Ovary (tissue), 9 donors: ENCODE results near the gene PNMA8A. TPM values are rescaled to one million over a fixed set of nuclear protein-coding genes. Genes with fewer than 3 reads are reported as not detected.

ENCODE experiments used
- DNase-seq, 5 donors: peaks; one replicate each; pipeline ENCODE4 v3.0.0-alpha.2; 2019 to 2020
- H3K27ac ChIP-seq, 2 donors: fragments of 200-600 bp; one replicate each; pipeline versions ENCODE4 v1.5.1 to v1.8.0; 2019 to 2022
- H3K27me3 ChIP-seq: fragments of 200-600 bp; one replicate; pipeline ENCODE4 v1.8.0; 2022
- H3K36me3 ChIP-seq: fragments of 200-600 bp; sonication (generic); one replicate; pipeline ENCODE4 v1.5.1; 2019
- H3K4me1 ChIP-seq: one replicate; pipeline ENCODE4 v1.8.1; 2013; ENCODE audit warnings: mild to moderate bottlenecking, moderate library complexity; ENCODE audit not compliant: insufficient read depth
- H3K4me3 ChIP-seq: fragments of 200-600 bp; sonication (generic); one replicate; pipeline ENCODE4 v1.5.1; 2017
- H3K9me3 ChIP-seq, 2 donors: fragments of 200-600 bp in 1 of 2; sonication (generic) in 1 of 2; one replicate each; pipeline versions ENCODE4 v1.5.1 to v1.8.1; 2013 to 2019; ENCODE audit warnings: mild to moderate bottlenecking in 1 of 2, moderate library complexity in 1 of 2
- CTCF ChIP-seq, 3 donors: fragments of 450-650 bp in 2 of 3; fragments of 200-600 bp in 1 of 3; IDR thresholded peaks; one replicate each; pipeline versions ENCODE4 v1.5.1 to v1.8.0; 2016 to 2022; ENCODE audit warnings: antibody characterized with exemption in 3 of 3, mild to moderate bottlenecking in 1 of 3
- EP300 ChIP-seq: sonication (generic); formaldehyde crosslinking; IDR thresholded peaks from one replicate; pipeline ENCODE4 v1.6.1; 2017; ENCODE audit warnings: antibody characterized with exemption
- POLR2A ChIP-seq: fragments of 450-650 bp; IDR thresholded peaks from one replicate; pipeline ENCODE4 v1.6.1; 2017; ENCODE audit warnings: antibody characterized with exemption, mild to moderate bottlenecking, moderate library complexity
- WGBS, 3 donors: extraction: QIAGEN DNeasy Blood & Tissue Kit in 1 of 3; methylation state at CpG; one replicate each; pipeline versions ENCODE4 v1.1.5 to v1.1.7; 2013 to 2017; 5-methylcytosine and 5-hydroxymethylcytosine counted together
- intact Hi-C, 4 donors: fragments of 100-400 bp; cut with DNase I; formaldehyde crosslinking; loops; one replicate each; pipeline versions ENCODE4 v1.11.0 to v1.15.1; 2022 to 2023
- polyA plus RNA-seq, 2 donors: library from polyadenylated mRNA; stranded (reverse); fragments of 200-250 nt in 1 of 2; fragments of 350-450 nt in 1 of 2; fragmentation: Illumina TruSeq in 1 of 2; extraction: RNeasy Lipid Tissue Mini Kit (QIAGEN cat#74804) in 1 of 2; gene quantifications; one replicate each; pipeline ENCODE4 v1.2.3, GENCODE V29; 2013 to 2014
- total RNA-seq, 7 donors: library from RNA; depleted of rRNA in 2 of 7; stranded (reverse); fragments of >200 nt in 2 of 7; fragmentation: NEBNext Ultra II Directional in 3 of 7; extraction: Animal tissue kit (Norgen Biotek cat#: 25700) in 3 of 7; gene quantifications; one replicate each; pipeline versions ENCODE4 v1.1.0 to v1.2.4, GENCODE V29; 2016 to 2023
- donor health status: DM: no; HTN: no; CAD: no; lungs with moderate emphysema.
- donor health status: DM: no; HTN: no; CAD: no.
- donor health status: Bipolar disorder and iron deficiency.
- donor health status: DM: yes; HTN: yes; CAD: no.
- donor health status: DM: no; HTN: no; CAD: no.
- donor health status: DM: yes; HTN: yes; CAD: no.

Gene PNMA8A
- total and polyA plus RNA-seq, 9 donors, result 8.8 to 35.3 (median 32.4) TPM

GRCh38 chr19:46449228-46449627 is 22.1 kb downstream of the PNMA8A start:
- H3K27ac ChIP-seq, result no peak overlapping the region
- TF ChIP-seq POLR2A (no peak), CTCF (IDR thresholded peaks at IDR 0.05) (no peak), EP300 (no peak)
- H3K9me3 ChIP-seq, result no peaks in the 10 kb centered on the region
- no peak for DNase-seq
- H3K4me3 ChIP-seq, result no peak overlapping the region
- no peaks in the 10 kb centered on the region for H3K36me3 ChIP-seq
- no peaks in the 10 kb centered on the region for H3K27me3 ChIP-seq
- 60 to 62% (median 61%) methylated on average over 7 of the region's 7 CpGs for WGBS, 3 donors
- intact Hi-C loops, result no loop called here
- no peaks in the 10 kb centered on the region for H3K4me1 ChIP-seq

- TF ChIP-seq CTCF (IDR thresholded peaks at IDR 0.05) (no peak), POLR2A (no peak), EP300 (no peak)
- Histone ChIP-seq H3K27ac (no peak overlapping the region), H3K27me3 (no peaks in the 10 kb centered on the region), H3K9me3 (no peaks in the 10 kb centered on the region), H3K4me1 (no peaks in the 10 kb centered on the region), H3K36me3 (no peaks in the 10 kb centered on the region), H3K4me3 (no peak overlapping the region)
- no peak for DNase-seq
- intact Hi-C loops, result no loop called here
- 92 to 96% (median 94%) methylated on average over 10 of the region's 10 CpGs for WGBS, 3 donors
Measured at GRCh38 chr19:46448601-46449000, 22.8 kb downstream of the PNMA8A start.

- Histone ChIP-seq H3K27me3 (no peaks in the 10 kb centered on the region), H3K4me1 (peaks cover 4% of the 10 kb centered on the region), H3K9me3 (no peaks in the 10 kb centered on the region), H3K36me3 (no peaks in the 10 kb centered on the region), H3K27ac (peak overlapping the region in 1 of 2 donors; percentile 70), H3K4me3 (no peak overlapping the region)
- no peak for DNase-seq
- intact Hi-C loops, result no loop called here
- 31 to 35% (median 32%) methylated on average over 5 of the region's 5 CpGs for WGBS, 3 donors
- TF ChIP-seq POLR2A (no peak), CTCF (IDR thresholded peaks at IDR 0.05) (no peak), EP300 (no peak)
Measured at GRCh38 chr19:46447824-46448223, 23.5 kb downstream of the PNMA8A start.

- no peak overlapping the region for H3K4me3 ChIP-seq
- H3K36me3 ChIP-seq, result no peaks in the 10 kb centered on the region
- DNase-seq, result no peak
- WGBS, 3 donors, result 61 to 62% (median 61%) methylated on average over 3 of the region's 3 CpGs
- TF ChIP-seq CTCF (IDR thresholded peaks at IDR 0.05) (no peak), EP300 (no peak), POLR2A (no peak)
- no peaks in the 10 kb centered on the region for H3K9me3 ChIP-seq
- H3K27ac ChIP-seq, result no peak overlapping the region
- intact Hi-C loops, result no loop called here
- no peaks in the 10 kb centered on the region for H3K27me3 ChIP-seq
- peaks cover 11% of the 10 kb centered on the region for H3K4me1 ChIP-seq
Measured at GRCh38 chr19:46447006-46447405, 24.4 kb downstream of the PNMA8A start.

- Histone ChIP-seq H3K36me3 (no peaks in the 10 kb centered on the region), H3K9me3 (no peaks in the 10 kb centered on the region), H3K4me3 (no peak overlapping the region), H3K27ac (no peak overlapping the region), H3K4me1 (peaks cover 13% of the 10 kb centered on the region), H3K27me3 (no peaks in the 10 kb centered on the region)
- 84 to 87% (median 87%) methylated on average over 15 of the region's 15 CpGs for WGBS, 3 donors
- TF ChIP-seq CTCF (IDR thresholded peaks at IDR 0.05), result no peak
- no peak for TF ChIP-seq POLR2A
- no peak for TF ChIP-seq EP300
- intact Hi-C loops, result no loop called here
- DNase-seq, result no peak
Measured at GRCh38 chr19:46446021-46446420, 25.3 kb downstream of the PNMA8A start.
